ENCODE measurements around the gene RRBP1.

DNA sequence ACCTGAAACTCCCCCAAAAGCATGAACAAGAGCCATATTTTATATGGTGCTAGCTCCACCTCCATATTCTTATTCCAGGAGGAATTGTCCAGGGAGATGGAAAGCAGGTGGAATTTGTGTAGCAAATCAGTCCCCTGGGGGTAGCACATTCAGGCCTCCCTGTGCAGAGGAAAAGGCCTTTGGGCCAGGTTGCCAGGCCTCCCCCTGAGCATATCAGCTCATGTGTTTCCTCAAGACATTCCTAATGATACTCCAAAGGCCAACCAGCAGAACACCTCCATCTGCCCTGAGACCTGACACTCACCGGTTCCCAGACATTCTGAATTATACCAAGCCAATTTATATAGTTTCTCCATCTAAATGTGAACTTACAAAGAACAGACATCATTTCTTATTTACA, 15.1 kb upstream of the RRBP1 start:
- TF ChIP-seq CTCF (IDR thresholded peaks at IDR 0.05) (no peak), EP300 (IDR thresholded peaks at IDR 0.05) (no peak), POLR2A (IDR thresholded peaks at IDR 0.05) (no peak)
